ENCODE data around the gene NACC1.

Gene NACC1

GRCh38 chr19:13118424-13119193 lies 545 bp downstream of the NACC1 start:
- peak overlapping the region; percentile 83 for H3K4me3 ChIP-seq (ENCODE audit: low read length)
- TF ChIP-seq CTCF (conservative IDR thresholded peaks at IDR 0.05; ENCODE audit: low read depth, low read length): no peak
- no peak for DNase-seq (ENCODE audit: low read depth)

DNA sequence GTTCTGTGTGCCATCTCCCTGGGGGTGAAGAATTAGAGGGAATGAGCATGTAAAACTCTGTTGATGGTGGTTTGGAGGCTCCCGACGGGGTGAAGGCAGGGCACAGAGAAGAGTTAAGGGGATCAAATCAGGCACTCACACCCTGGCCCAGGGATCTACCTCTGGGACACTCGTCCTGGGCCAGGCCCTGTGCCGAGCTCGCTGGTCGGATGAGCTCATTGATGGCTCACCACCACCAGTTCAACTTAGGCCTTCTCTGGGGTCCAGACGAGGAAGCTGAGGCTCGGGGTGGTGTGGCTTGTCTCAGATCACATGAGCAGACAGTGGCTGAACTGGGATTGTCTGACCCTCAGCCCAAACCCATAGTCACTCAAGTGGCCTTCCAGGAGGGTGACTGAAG lies 1.6 kb downstream of the NACC1 start:
- peak overlapping the region; percentile 83 for H3K4me3 ChIP-seq (ENCODE audit: low read length)
- no peak for DNase-seq (ENCODE audit: low read depth)
- no peak for TF ChIP-seq CTCF (conservative IDR thresholded peaks at IDR 0.05; ENCODE audit: low read depth, low read length)

DNA sequence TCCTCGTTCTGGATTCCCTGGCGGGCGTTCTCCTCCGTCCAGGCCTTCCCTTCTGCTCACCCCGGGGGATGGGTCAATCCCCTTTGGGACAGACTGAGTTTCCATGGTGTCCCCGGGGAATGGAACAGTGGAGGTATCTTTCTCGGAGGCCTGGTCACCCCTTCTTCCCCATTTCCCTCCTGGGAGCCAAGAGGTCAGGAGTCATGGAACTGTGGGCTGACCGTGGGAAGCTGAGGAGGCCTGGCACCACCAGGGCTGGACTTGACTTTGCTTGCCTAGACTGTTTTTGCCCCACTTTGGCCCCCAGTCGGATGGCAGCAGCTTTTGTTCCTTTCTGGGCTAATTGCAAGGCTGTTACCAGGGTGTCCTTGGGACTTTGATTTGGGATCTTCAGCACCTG lies 2.0 kb downstream of the NACC1 start:
- no peak for TF ChIP-seq CTCF (conservative IDR thresholded peaks at IDR 0.05; ENCODE audit: low read depth, low read length)
- no peak overlapping the region for H3K4me3 ChIP-seq (ENCODE audit: low read length)
- no peak for DNase-seq (ENCODE audit: low read depth)

- H3K4me3 ChIP-seq (ENCODE audit: low read length): no peak overlapping the region
- DNase-seq (ENCODE audit: low read depth): no peak
- TF ChIP-seq CTCF (conservative IDR thresholded peaks at IDR 0.05; ENCODE audit: low read depth, low read length): no peak
Measured at GRCh38 chr19:13120817-13121216, 2.8 kb downstream of the NACC1 start.

DNA sequence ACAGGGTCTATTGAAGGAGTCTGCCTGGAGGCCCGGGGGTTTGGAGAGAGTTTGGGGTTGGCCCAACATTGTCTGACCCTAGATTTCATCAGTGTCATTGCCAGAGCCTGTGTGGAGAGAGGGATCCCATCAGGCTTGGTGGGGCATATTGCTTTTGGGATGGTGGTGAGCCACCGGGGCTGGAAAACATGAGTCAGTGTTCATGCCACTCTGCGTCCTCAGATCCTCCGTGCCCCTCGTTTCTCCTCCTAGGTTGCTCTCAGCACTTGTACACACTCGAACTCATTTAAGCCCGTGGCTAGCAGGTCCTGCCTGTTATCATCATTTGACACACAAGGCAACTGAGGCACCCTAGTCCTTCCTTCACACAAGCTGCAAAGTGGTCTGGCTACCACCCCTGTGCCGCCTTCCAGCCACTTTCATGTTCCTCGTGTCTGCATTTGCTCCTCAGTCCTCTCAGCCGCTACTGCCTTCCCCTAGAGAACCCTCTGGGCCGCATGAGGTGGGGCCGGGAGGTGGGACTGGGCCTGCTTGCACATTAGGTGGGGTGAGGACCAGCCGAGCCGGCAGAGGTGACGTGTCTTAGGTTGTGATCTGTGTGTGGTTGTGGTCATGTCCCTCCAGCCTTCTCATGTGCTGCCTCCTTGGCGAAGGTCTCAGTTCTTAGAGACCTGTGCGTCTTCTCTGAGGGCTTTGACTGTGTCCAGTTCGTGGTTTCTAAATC lies 3.6 kb downstream of the NACC1 start:
- no peak overlapping the region for H3K4me3 ChIP-seq (ENCODE audit: low read length)
- no peak for TF ChIP-seq CTCF (conservative IDR thresholded peaks at IDR 0.05; ENCODE audit: low read depth, low read length)
- DNase-seq (ENCODE audit: low read depth): no peak

GRCh38 chr19:13122275-13122878 lies 4.3 kb downstream of the NACC1 start:
- DNase-seq (ENCODE audit: low read depth): no peak
- no peak overlapping the region for H3K4me3 ChIP-seq (ENCODE audit: low read length)
- TF ChIP-seq CTCF (conservative IDR thresholded peaks at IDR 0.05; ENCODE audit: low read depth, low read length): no peak
